HepG2 (cell line): ENCODE measurements around the gene ANXA11. TPM values are rescaled to one million over a fixed set of nuclear protein-coding genes. Genes with fewer than 3 reads are reported as not detected.

ENCODE experiments used
- ATAC-seq: fragments of 200-7000 bp; cut with Tn5 transposase; 3 replicates; pipeline ENCODE4 v1.9.1; 2020; ENCODE audit warnings: mild to moderate bottlenecking, moderate library complexity
- BruUV-seq: library from RNA; stranded (reverse); fragments of 400-500 nt; replicated peaks from 2 replicates; lab custom pipeline; 2021; lab: Mats Ljungman, UMichigan
- CTCF ChIA-PET: fragments of 300-600 bp; formaldehyde crosslinking; extraction: SDS; loops from one replicate; lab custom pipeline; 2021; ENCODE audit warnings: low total read pairs, inconsistent platforms, low intra/inter-chr PET ratio; lab: Yijun Ruan, JAX
- POLR2A ChIA-PET: fragments of 350-600 bp; sonication (Branson Sonifier 250); formaldehyde crosslinking; loops from one replicate; lab custom pipeline; 2020; ENCODE audit warnings: antibody characterized with exemption, inconsistent platforms; lab: Yijun Ruan, JAX
- DNase-seq: peaks from one replicate; pipeline ENCODE4 v3.0.0-alpha.2; 2015; ENCODE audit warnings: low spot score
- FAIRE-seq: peaks from 3 replicates; lab custom pipeline; 2011; peaks lifted over from hg19 to GRCh38; lab: Jason Lieb, UNC
- H2AFZ ChIP-seq: one replicate; pipeline ENCODE4 v1.6.1; 2011; ENCODE audit warnings: low read length, inconsistent platforms
- H3K27ac ChIP-seq: fragments of 300-600 bp; 3 replicates; pipeline ENCODE4 v1.8.0; 2011; ENCODE audit warnings: mixed run types, mild to moderate bottlenecking, mixed read lengths, low read length, inconsistent platforms; ENCODE audit not compliant: insufficient read depth; ENCODE audit errors: extremely low read length
- H3K27me3 ChIP-seq, 2 experiments: fragments of 200-600 bp in 1 of 2; 2 replicates in 1 of 2; 3 replicates in 1 of 2; pipeline versions ENCODE4 v1.6.0 to v1.8.0; 2011; ENCODE audit warnings: low read length in 2 of 2, mild to moderate bottlenecking in 2 of 2, moderate library complexity in 2 of 2, inconsistent platforms in 1 of 2; ENCODE audit not compliant: insufficient read depth in 2 of 2, control insufficient read depth in 1 of 2
- H3K36me3 ChIP-seq, 2 experiments: fragments of 200-600 bp in 1 of 2; replicated peaks in 1 of 2; 2 replicates in 1 of 2; 3 replicates in 1 of 2; pipeline versions ENCODE4 v1.5.1 to v1.8.0; 2011; ENCODE audit warnings: low read length in 2 of 2, inconsistent platforms in 1 of 2; ENCODE audit not compliant: insufficient read depth in 2 of 2, control insufficient read depth in 1 of 2
- H3K4me1 ChIP-seq: 2 replicates; pipeline ENCODE4 v1.5.1; 2012; ENCODE audit warnings: low read length, inconsistent platforms; ENCODE audit not compliant: insufficient read depth
- H3K4me2 ChIP-seq: 2 replicates; pipeline ENCODE4 v1.6.0; 2011; ENCODE audit warnings: low read depth, low read length, inconsistent platforms
- H3K4me3 ChIP-seq, 3 experiments: fragments of 200-600 bp in 1 of 3; sonication (generic), shearing (Covaris generic) in 1 of 3; replicated peaks in 1 of 3; 2 replicates each; pipeline ENCODE4 v1.5.1; 2011 to 2016; ENCODE audit warnings: low read length in 3 of 3, inconsistent platforms in 2 of 3, low read depth in 2 of 3, mild to moderate bottlenecking in 2 of 3, control low read depth in 1 of 3, mixed read lengths in 1 of 3; ENCODE audit not compliant: insufficient read depth in 1 of 3
- H3K79me2 ChIP-seq: one replicate; pipeline ENCODE4 v1.6.1; 2011; ENCODE audit warnings: low read length, inconsistent platforms; ENCODE audit not compliant: insufficient read depth
- H3K9ac ChIP-seq: 2 replicates; pipeline ENCODE4 v1.6.0; 2011; ENCODE audit warnings: mild to moderate bottlenecking, low read depth, low read length, inconsistent platforms; ENCODE audit not compliant: insufficient read depth
- H3K9me3 ChIP-seq: 2 replicates; pipeline ENCODE4 v1.5.1; 2012; ENCODE audit warnings: mild to moderate bottlenecking, low read length
- H4K20me1 ChIP-seq: 2 replicates; pipeline ENCODE4 v1.6.0; 2011; ENCODE audit warnings: inconsistent platforms, mild to moderate bottlenecking, low read length, moderate library complexity; ENCODE audit not compliant: insufficient read depth
- CHD2 ChIP-seq: IDR thresholded peaks from 2 replicates; pipeline ENCODE4 v1.6.1; 2011; ENCODE audit warnings: low read depth, low read length, improper control_type of control experiment
- HNRNPL ChIP-seq: fragments of 200-400 bp; formaldehyde crosslinking; IDR thresholded peaks from 2 replicates; pipeline ENCODE4 v1.6.1; 2017; ENCODE audit warnings: mild to moderate bottlenecking, low read depth, low read length
- THAP11 ChIP-seq: IDR thresholded peaks from 2 replicates; pipeline ENCODE4 v1.6.1; 2016; ENCODE audit warnings: missing biosample characterization, missing genetic modification reagents
- YEATS4 ChIP-seq: sonication (generic); formaldehyde crosslinking; IDR thresholded peaks from 2 replicates; pipeline ENCODE4 v1.4.0; 2020; ENCODE audit warnings: missing genetic modification reagents, borderline replicate concordance
- ZFY ChIP-seq: sonication (generic); formaldehyde crosslinking; IDR thresholded peaks from 2 replicates; pipeline ENCODE4 v1.4.0; 2020; ENCODE audit warnings: missing genetic modification reagents
- ZNF12 ChIP-seq: sonication (generic); formaldehyde crosslinking; IDR thresholded peaks from 2 replicates; pipeline ENCODE4 v1.5.0; 2020; ENCODE audit warnings: missing genetic modification reagents
- ZNF121 ChIP-seq: sonication (generic); formaldehyde crosslinking; IDR thresholded peaks from 2 replicates; pipeline ENCODE4 v1.5.0; 2020; ENCODE audit warnings: mild to moderate bottlenecking, missing genetic modification reagents
- ZNF572 ChIP-seq: sonication (generic); formaldehyde crosslinking; IDR thresholded peaks from 2 replicates; pipeline ENCODE4 v1.5.1; 2020; ENCODE audit warnings: mild to moderate bottlenecking, missing genetic modification reagents
- ZNF607 ChIP-seq: sonication (generic); formaldehyde crosslinking; IDR thresholded peaks from 2 replicates; pipeline ENCODE4 v1.5.1; 2020; ENCODE audit warnings: missing genetic modification reagents, mild to moderate bottlenecking, borderline replicate concordance
- ZNF629 ChIP-seq: sonication (generic); formaldehyde crosslinking; conservative IDR thresholded peaks from 2 replicates; pipeline ENCODE4 v1.5.0; 2020; ENCODE audit warnings: missing genetic modification reagents
- ZNF724P ChIP-seq: sonication (generic); formaldehyde crosslinking; IDR thresholded peaks from 2 replicates; pipeline ENCODE4 v1.8.0; 2022; ENCODE audit warnings: missing genetic modification reagents, borderline replicate concordance
- ZNF746 ChIP-seq: sonication (generic); formaldehyde crosslinking; IDR thresholded peaks from 2 replicates; pipeline ENCODE4 v1.8.0; 2022; ENCODE audit warnings: mild to moderate bottlenecking, missing genetic modification reagents
- ZNF839 ChIP-seq: sonication (generic); formaldehyde crosslinking; IDR thresholded peaks from 2 replicates; pipeline ENCODE4 v1.4.0; 2020; ENCODE audit warnings: missing genetic modification reagents, mild to moderate bottlenecking, borderline replicate concordance
- ZSCAN21 ChIP-seq: sonication (generic); formaldehyde crosslinking; IDR thresholded peaks from 2 replicates; pipeline ENCODE4 v1.8.0; 2022; ENCODE audit warnings: mild to moderate bottlenecking, missing genetic modification reagents, moderate library complexity, borderline replicate concordance
- WGBS: methylation state at CpG from one replicate; pipeline ENCODE4 v1.1.6; 2017; ENCODE audit warnings: low lambda C conversion rate; 5-methylcytosine and 5-hydroxymethylcytosine counted together
- in situ Hi-C: cut with HindIII; loops from 2 replicates; pipeline ENCODE4 v1.10.0; 2017; ENCODE audit warnings: low pct_unique_long_range_greater_than_20kb; ENCODE audit not compliant: extremely low pct_ligation_motif_present
- intact Hi-C: fragments of 100-400 bp; cut with micrococcal nuclease; formaldehyde crosslinking; loops from one replicate; pipeline ENCODE4 v1.10.0; 2022; ENCODE audit not compliant: unreplicated experiment
- polyA plus RNA-seq, 8 experiments: library from polyadenylated mRNA; depleted of rRNA in 3 of 8; stranded (reverse) in 7 of 8; unstranded in 1 of 8; fragments of >200 nt; fragmentation: Illumina TruSeq in 4 of 8; extraction: Trizol in 4 of 8; gene quantifications; 2 replicates each; pipeline versions ENCODE4 v1.2.1 to v1.2.3, GENCODE V29; 2011 to 2016; ENCODE audit warnings: low read depth in 4 of 8, missing spikeins in 1 of 8, mixed read lengths in 1 of 8; ENCODE audit not compliant: insufficient read depth in 1 of 8
- total RNA-seq, 5 experiments: library from RNA; depleted of rRNA; stranded (reverse); fragments of >200 nt; fragmentation: Illumina TruSeq; extraction: Trizol; gene quantifications; 2 replicates each; pipeline ENCODE4 v1.2.3, GENCODE V29; 2016; ENCODE audit warnings: low read depth in 1 of 5
- TF ChIP-seq, protein P1 (sequence below): sonication (generic); formaldehyde crosslinking; IDR thresholded peaks from 2 replicates; pipeline ENCODE4 v1.4.0; 2020; ENCODE audit warnings: mild to moderate bottlenecking, missing genetic modification reagents
- TF ChIP-seq, protein P2 (sequence below): sonication (generic); formaldehyde crosslinking; IDR thresholded peaks from 2 replicates; pipeline ENCODE4 v1.8.1; 2023; ENCODE audit warnings: mild to moderate bottlenecking, moderate library complexity, missing genetic modification reagents
- TF ChIP-seq, protein P3 (sequence below): sonication (generic); formaldehyde crosslinking; IDR thresholded peaks from 2 replicates; pipeline ENCODE4 v1.8.0; 2022; ENCODE audit warnings: missing genetic modification reagents, low read depth, mild to moderate bottlenecking, borderline replicate concordance
- TF ChIP-seq, protein P4 (sequence below): sonication (generic); formaldehyde crosslinking; IDR thresholded peaks from 2 replicates; pipeline ENCODE4 v1.8.0; 2022; ENCODE audit warnings: mild to moderate bottlenecking, missing genetic modification reagents, moderate library complexity

The ANXA11 gene
- total and polyA plus RNA-seq, 2 of the 13 experiments (the other 11 are each of a cell fraction or from before 2014, with no cell fraction given), result 30.6 to 51.5 TPM

DNA sequence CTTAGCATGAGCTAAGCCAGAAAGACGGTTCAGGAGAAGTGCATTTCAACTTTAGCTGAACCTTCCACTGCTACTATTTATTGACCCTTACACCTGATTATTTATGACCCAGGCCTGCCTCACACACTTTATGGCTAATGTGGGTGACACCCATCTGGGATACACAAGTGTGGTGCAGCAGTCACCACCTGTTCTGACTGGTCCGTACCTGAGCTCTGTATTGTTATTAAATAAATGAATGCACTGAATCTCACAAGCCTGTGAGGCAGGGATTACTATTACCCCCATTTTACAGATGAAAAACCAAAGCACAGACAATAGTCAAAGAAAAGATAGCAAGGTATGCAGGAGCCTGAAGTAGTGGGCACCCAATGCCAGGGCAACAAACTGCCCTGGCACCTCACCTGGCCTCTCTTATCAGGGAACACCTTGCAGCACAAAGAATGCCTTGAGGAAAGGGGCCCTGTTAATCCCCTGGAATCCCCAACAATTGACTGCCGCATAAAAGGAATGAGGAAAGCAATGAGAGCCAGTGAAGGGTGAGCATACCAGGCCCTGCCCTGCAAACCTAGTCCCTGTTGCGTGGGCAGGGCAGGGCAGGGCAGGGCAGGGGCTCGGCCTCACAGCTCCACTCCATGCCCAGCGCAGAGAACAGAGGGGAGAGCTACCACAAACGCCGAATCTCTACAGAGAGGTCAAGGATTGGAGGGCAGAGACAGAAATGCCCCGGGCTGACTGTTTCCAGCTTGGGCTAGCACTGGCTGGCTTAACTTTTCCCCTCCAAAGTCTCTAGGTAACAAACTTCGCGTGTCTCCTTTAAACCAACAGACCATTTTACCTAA lies 1.3 kb downstream of the ANXA11 start:
- peak overlapping the region; percentile 80 for H3K4me2 ChIP-seq
- 9% methylated on average over 6 of the region's 11 CpGs for WGBS
- no peak overlapping the region for H2AFZ ChIP-seq
- H3K4me3 ChIP-seq, result peak overlapping the region; percentile 87 to 93 (median 88)
- H3K9ac ChIP-seq, result peak overlapping the region; percentile 85
- intact Hi-C loops (loop anchor here (1.0 to 10.0 kb wide), 2 partner anchors 43 to 59 kb away; no protein-coding TSS in a partner anchor), in situ Hi-C loops (no loop called here)
- FAIRE-seq, result no peak
- no peaks in the 10 kb centered on the region for H3K36me3 ChIP-seq
- TSS peak; percentile 45 for BruUV-seq
- H3K27me3 ChIP-seq, result no peaks in the 10 kb centered on the region; a peak in 1 of 5 replicates
- no peaks in the 10 kb centered on the region for H4K20me1 ChIP-seq
- H3K9me3 ChIP-seq, result no peaks in the 10 kb centered on the region
- peaks cover 54% of the 10 kb centered on the region for H3K4me1 ChIP-seq
- peak; percentile 39 for ATAC-seq
- ChIA-PET POLR2A (interaction anchor here (1.0 to 1.3 kb wide), 2 partner anchors 8 to 121 kb away, joined by 3 read pairs; no protein-coding TSS in a partner anchor), CTCF (no interaction called here)
- DNase-seq, result peak; percentile 16
- H3K27ac ChIP-seq, result peak overlapping the region; percentile 74
- peaks cover 44% of the 10 kb centered on the region for H3K79me2 ChIP-seq
- peak; percentile 36; the same call in 1 of the 2 replicates for TF ChIP-seq YEATS4 (CRISPR knock-in tag)
- peak; percentile 64 for TF ChIP-seq ZNF629 (CRISPR knock-in tag)
- TF ChIP-seq ZFY, result no peak
- no peak for TF ChIP-seq ZNF12 (CRISPR knock-in tag)
- TF ChIP-seq, protein P1, sequence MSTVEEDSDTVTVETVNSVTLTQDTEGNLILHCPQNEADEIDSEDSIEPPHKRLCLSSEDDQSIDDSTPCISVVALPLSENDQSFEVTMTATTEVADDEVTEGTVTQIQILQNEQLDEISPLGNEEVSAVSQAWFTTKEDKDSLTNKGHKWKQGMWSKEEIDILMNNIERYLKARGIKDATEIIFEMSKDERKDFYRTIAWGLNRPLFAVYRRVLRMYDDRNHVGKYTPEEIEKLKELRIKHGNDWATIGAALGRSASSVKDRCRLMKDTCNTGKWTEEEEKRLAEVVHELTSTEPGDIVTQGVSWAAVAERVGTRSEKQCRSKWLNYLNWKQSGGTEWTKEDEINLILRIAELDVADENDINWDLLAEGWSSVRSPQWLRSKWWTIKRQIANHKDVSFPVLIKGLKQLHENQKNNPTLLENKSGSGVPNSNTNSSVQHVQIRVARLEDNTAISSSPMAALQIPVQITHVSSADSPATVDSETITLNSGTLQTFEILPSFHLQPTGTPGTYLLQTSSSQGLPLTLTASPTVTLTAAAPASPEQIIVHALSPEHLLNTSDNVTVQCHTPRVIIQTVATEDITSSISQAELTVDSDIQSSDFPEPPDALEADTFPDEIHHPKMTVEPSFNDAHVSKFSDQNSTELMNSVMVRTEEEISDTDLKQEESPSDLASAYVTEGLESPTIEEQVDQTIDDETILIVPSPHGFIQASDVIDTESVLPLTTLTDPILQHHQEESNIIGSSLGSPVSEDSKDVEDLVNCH (CRISPR knock-in tag), result no peak
- TF ChIP-seq, protein P2, sequence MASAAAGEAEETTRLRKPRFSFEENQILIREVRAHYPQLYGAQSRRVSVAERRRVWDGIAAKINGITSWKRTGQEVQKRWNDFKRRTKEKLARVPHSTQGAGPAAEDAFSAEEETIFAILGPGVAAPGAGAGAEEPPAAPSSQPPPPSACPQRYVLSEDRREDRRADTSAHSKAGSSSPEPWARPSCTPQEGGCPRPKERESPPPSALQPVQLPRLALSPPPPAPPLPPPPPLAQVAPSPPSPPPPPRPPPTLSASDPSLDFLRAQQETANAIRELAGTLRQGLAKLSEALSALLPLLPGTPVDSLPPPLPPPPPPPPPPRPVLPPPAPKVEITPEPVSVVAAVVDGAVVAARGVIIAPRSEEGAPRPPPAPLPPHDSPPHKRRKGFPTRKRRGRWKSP (CRISPR knock-in tag), result peak; percentile 21; the same call in 1 of the 2 replicates
- TF ChIP-seq, protein P3, sequence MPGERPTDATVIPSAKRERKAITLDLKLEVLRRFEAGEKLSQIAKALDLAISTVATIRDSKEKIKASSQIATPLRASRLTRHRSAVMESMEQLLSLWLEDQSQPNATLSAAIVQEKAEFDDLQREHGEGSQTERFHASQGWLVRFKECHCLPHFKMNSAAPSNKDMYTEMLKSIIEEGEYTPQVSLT (CRISPR knock-in tag), result no peak
- TF ChIP-seq ZSCAN21 (CRISPR knock-in tag), result 0 out of 2 replicates have a peak, but pooled peaks have one; percentile 16
- no peak for TF ChIP-seq ZNF839 (CRISPR knock-in tag)
- TF ChIP-seq, protein P4, sequence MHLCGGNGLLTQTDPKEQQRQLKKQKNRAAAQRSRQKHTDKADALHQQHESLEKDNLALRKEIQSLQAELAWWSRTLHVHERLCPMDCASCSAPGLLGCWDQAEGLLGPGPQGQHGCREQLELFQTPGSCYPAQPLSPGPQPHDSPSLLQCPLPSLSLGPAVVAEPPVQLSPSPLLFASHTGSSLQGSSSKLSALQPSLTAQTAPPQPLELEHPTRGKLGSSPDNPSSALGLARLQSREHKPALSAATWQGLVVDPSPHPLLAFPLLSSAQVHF, result no peak
- no peak for TF ChIP-seq THAP11 (CRISPR knock-in tag)
- peak; percentile 85; the same call in 1 of the 2 replicates for TF ChIP-seq HNRNPL
- no peak for TF ChIP-seq CHD2
- no peak for TF ChIP-seq ZNF572
- 0 out of 2 replicates have a peak, but pooled peaks have one; percentile 22 for TF ChIP-seq ZNF746
- TF ChIP-seq ZNF121 (CRISPR knock-in tag), result no peak
- TF ChIP-seq ZNF724P (CRISPR knock-in tag), result 0 out of 2 replicates have a peak, but pooled peaks have one; percentile 12
- 0 out of 2 replicates have a peak, but pooled peaks have one; percentile 32 for TF ChIP-seq ZNF607 (CRISPR knock-in tag)
